NCI-H1105 treated with DMSO at 0.1 percent for 48 hours (cell line): Measurements from ENCODE around the gene KCNH1.
"Not testable (repeated sequence)": the region's sequence is repeated elsewhere in the genome, so short reads cannot be mapped to it uniquely, and the experiment has no call there.

Source experiments
- DNase-seq: peaks from one replicate; lab custom pipeline; 2025; lab: John Stamatoyannopoulos, UW

Gene KCNH1

GRCh38 chr1:211101481-211101880, 32.5 kb downstream of the KCNH1 start:
- DNase-seq: no peak

GRCh38 chr1:211099393-211099792, 34.6 kb downstream of the KCNH1 start:
- DNase-seq: no peak

- DNase-seq: no peak
Measured at GRCh38 chr1:211095381-211095780, 38.6 kb downstream of the KCNH1 start.

GRCh38 chr1:211092955-211093354, 41.0 kb downstream of the KCNH1 start:
- DNase-seq: no peak

GRCh38 chr1:211091867-211092266, 42.1 kb downstream of the KCNH1 start:
- DNase-seq: no peak

- DNase-seq: no peak
Measured at GRCh38 chr1:211089536-211089935, 44.4 kb downstream of the KCNH1 start.

- no peak for DNase-seq
Measured at GRCh38 chr1:211088156-211088555, 45.8 kb downstream of the KCNH1 start.

- no peak for DNase-seq
Measured at GRCh38 chr1:211082824-211083223, 51.1 kb downstream of the KCNH1 start.

- not testable (repeated sequence) for DNase-seq
Measured at GRCh38 chr1:211081447-211081846, 52.5 kb downstream of the KCNH1 start.

GRCh38 chr1:211068976-211069375, 65.0 kb downstream of the KCNH1 start:
- DNase-seq: no peak

- DNase-seq: no peak
Measured at GRCh38 chr1:211066781-211067384, 67.1 kb downstream of the KCNH1 start.

- not testable (repeated sequence) for DNase-seq
Measured at GRCh38 chr1:211041838-211042237, 92.1 kb downstream of the KCNH1 start.

- DNase-seq: no peak
Measured at GRCh38 chr1:211037095-211037494, 96.9 kb downstream of the KCNH1 start.

- no peak for DNase-seq
Measured at GRCh38 chr1:211036381-211037060, 97.4 kb downstream of the KCNH1 start.

GRCh38 chr1:211035821-211036380, 98.0 kb downstream of the KCNH1 start:
- DNase-seq: no peak

- no peak for DNase-seq
Measured at GRCh38 chr1:211033921-211034525, 99.9 kb downstream of the KCNH1 start.

- DNase-seq: no peak
Measured at GRCh38 chr1:211024901-211025300, 109.0 kb downstream of the KCNH1 start.

GRCh38 chr1:211019266-211019665, 114.7 kb downstream of the KCNH1 start:
- DNase-seq: no peak

GRCh38 chr1:211018690-211019089, 115.3 kb downstream of the KCNH1 start:
- DNase-seq: no peak

GRCh38 chr1:211017075-211017718, 116.8 kb downstream of the KCNH1 start:
- DNase-seq: no peak

GRCh38 chr1:211014275-211014674, 119.7 kb downstream of the KCNH1 start:
- DNase-seq: no peak

GRCh38 chr1:211013346-211014240, 120.4 kb downstream of the KCNH1 start:
- no peak for DNase-seq
